HG02610 (cell line): Measurements from ENCODE around the gene DNAH7.

Experiments
- ATAC-seq: cut with Tn5 transposase; IDR thresholded peaks from one replicate; pipeline ENCODE4 v1.9.1; 2021; ENCODE audit warnings: mild to moderate bottlenecking, moderate library complexity; ENCODE audit not compliant: unreplicated experiment

The DNAH7 gene

DNA sequence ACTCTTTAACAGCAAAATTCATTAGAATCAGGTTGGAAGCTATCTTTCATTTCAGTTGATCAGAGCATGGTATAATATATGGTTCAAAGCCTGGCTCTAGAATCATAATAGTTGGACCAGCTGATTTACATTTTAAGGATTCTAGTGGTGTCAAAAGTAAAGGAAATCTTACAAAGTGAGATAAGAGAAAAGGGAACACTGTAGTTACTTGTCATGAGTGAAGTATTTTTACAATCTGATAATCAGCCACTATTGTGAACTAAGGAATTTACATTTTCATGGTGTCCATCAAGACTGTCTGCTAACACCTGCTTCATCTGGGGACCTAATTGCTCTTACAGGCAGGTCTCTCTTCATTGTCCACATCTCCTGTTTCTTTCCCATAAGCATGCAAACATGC, 250.5 kb downstream of the DNAH7 start:
- ATAC-seq, result no peak

DNA sequence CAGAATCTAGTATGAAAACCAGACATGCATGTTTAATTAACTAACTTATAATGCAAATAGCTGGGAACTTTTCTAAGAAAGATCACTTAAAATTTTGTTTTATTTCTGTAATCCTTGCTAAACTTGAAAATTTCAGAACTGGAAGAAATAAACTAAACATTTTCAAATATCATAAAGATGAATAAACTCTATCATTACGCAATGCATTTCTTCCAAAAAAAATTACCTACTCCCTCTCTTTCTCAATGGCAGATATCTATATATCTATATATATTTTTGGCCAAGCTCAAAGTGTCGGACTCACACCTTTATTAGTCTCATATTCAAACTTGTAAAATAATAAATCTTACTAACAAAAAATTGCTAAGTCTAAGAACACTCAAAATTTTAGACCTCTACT, 253.6 kb downstream of the DNAH7 start:
- ATAC-seq, result no peak

DNA sequence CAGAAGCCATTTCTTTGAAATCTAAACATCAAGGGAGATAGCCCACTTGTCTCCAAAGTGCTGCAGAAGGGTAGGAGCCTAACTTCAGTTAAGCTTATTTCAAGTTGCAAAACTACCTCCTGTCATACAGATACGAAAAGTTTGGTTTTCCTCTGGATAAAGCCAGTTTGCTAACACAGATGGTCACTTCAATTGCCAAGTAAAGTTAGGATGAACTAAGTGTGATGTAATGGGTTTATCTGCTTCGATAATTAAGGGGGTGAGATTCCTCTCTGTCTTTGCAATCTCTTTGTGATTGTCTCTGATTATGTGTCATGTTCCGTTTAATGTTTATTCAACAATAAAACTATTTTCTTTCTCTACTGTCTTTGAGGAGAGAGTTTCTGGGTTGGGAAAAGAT, 255.2 kb downstream of the DNAH7 start:
- ATAC-seq, result no peak

DNA sequence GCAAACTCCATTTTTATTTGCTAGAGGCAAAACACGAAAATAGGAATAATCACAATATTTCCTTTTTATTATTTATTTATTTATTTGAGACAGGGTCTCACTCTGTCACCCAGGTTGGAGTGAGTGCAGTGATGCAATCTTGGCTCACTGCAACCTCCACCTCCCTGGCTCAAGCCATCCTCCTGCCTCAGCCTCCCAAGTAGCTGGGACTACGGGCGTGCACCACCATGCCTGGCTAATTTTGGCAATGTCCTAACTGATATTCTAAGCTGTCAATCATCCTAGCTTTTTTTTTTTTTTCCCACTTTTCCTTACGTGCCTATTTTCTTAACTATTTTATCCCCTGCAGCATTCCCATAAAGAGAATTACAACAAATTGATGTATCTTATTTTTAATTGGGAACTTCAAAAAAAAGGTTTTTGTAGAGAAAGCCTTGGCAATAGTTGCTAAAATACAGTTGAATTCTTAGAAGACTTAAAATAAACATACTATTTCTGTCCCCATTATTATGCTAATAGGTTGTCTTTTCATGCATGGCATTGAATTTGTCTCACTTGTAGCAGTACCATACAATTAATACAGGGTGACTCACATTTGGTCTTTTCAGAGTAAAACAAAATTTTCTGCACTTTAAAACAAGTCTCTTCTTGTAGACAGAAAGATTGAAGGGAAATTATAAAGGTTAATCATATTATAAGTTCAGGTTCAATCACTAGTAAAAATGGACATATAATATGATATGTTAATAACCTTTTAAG, 258.1 kb downstream of the DNAH7 start:
- no peak for ATAC-seq

DNA sequence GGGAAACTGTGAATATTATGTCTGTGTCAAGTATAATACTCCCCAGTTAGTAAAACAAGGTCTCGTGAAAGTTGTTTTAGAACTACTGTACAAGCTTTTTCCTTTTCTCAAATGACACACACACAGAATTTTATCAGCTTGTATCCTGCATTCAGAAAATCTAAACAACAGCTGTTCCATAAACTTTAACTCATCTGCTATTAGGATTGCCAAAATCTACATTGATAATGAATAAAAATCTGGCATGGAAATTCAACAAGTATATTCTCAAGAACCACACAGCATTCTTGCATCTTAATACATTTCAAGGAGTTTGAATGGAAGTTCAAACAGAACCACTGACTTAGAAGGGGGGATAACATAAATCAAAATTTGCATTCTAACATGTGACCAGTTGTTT, 260.4 kb downstream of the DNAH7 start:
- ATAC-seq, result no peak

DNA sequence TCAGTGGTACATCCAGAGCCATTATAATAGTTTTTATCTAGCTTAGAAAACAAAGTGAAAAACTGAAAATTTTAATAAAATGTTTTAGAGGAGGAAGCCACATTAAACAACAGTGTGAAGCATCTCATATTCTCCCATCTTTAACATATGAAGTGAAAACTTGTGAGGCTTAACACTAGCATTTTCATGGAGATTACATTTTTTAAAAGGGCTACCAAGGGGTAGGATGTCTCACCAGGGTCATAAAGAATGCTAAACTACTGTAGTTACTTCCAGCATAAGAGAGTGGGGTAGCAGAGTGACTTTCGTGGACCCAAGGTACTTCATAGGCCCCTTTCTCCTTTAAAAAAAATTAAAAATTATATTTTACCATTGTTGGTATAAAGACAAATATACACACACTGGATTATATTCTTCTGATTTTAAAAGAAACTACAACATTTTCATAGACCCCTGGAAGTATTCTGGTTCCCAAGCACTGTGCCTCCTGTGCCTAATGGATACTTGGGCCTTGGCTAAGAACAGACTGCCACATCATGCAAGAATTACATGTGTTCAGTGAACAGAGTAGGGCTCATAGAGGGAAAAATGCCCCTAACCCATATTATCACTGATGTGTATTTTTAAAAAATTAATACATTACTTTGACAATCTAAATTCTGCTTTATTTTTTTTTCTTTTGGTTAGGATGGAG, 263.2 kb downstream of the DNAH7 start:
- no peak for ATAC-seq

DNA sequence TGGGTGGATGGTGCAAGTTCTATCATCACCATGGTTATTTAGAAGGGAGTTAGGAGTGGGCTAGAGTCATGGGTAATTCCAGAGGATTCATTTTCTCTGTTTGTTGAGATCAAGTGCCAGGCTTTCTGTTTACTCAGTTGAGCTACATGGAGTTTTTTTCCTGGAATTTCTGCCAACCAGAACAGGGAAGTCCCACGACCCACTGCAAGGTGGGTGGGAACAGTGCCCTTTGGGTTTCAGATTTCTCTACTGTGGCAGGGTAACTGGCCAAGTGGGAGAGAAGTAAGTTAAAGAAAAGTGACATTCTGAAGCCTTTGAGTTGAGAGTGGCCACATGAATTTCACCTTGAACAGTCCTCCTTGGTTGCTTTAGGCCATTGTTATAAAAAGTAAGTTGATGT, 272.8 kb downstream of the DNAH7 start:
- no peak for ATAC-seq

DNA sequence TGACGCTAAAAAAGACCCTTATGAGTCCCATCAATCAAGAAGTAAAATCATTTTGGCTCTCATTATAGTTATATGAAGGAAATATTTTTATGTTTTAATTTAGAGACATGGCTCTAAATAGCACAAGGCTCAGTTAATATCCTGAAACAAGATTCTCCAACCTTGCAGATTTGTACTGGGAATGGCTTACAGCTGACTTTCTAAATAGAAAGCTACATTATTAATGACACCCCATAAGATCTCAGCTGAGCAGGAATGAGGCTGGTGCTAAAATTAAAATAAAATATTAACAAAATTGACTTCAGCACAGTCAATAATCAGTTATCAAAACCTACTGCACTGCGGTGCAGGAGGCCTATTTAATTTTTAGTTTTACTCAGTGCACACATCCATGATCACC, 274.8 kb downstream of the DNAH7 start:
- ATAC-seq, result no peak

DNA sequence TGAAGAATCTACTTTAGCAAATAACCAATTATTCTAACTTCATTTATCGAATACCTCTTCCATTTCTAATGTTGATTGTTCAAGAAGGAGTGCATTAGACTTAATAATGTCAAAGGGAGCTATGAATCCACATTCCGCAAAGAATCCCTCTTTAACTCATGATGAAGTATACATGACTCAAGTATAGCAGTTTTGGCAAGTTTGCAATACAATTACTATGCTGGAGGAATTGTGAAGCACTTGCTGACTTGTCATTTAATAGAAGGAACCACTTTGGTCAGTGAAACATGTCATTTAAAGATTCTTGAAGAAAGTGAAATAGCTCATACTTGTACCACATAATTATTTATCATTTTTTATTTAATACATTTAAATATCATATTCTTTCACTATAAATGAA, 286.5 kb downstream of the DNAH7 start:
- no peak for ATAC-seq

DNA sequence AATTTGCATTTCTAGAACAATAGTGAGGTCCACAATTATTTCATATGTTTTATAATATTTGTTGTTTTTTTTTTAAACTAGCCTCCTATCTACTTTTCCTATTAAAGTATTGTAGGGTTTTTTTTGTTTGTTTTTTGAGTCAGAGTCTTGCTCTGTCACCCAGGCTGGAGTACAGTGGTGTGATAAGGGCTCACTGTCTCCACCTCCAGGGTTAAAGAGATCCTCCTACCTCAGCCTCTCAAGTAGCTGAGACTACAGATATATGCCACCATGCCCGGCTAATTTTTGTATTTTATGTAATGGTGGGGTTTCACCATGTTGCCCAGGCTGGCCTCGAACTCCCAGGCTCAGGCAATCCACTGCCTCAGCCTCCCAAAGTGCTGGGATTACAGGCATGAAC, 289.1 kb downstream of the DNAH7 start:
- no peak for ATAC-seq

DNA sequence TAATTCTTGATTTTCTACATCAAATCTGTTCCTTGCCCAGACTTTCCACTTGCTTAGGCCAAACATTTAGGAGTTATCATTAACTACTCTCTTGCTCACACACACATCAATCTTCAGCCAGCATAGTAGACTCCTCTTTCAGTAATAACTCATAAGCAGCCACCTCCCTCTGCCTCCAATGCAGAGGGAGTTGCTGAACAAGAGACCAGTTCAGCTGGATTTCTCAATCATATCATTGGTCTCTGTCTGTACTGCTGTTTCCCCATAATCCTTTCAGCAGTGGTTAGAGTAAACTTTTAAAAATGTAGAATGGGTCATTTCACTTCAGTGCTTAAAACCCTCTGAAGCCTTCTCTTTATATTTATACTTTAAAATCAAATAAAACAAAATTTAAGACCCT, 298.7 kb downstream of the DNAH7 start:
- no peak for ATAC-seq

DNA sequence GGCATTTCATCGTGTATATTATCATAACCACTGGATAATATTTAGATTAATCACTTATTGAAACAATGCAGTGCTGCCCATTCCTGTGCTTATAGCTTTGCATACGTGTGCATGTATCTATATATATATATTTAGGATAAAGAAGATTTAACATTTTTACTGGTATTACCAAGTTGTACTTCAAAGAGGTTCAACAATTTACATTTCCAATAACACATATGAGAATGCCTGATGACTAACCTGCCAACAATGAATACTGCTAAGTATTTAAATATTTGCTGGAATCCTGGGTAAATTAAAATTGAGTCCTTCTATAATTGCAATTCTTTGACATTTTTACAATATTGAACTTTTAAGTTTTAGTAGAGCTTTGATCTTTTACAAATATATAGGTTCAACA, 300.2 kb downstream of the DNAH7 start:
- ATAC-seq, result no peak

DNA sequence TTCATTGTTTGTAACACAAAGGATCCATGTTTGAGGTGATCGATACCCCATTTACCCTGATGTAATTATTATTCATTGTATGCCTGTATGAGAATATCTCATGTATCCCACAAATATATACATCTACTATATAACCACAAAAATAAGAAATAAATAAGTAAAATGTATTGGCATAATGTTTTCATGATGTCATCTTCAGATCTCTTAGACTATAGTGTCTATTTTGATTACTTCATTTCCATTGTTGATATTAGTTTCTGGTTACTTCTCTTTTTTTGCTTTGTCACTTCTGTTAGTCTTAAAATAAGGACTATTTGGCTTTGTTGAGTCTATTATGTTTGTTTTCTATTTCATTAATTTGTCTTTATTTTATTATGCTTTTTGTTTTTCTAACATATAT, 301.9 kb downstream of the DNAH7 start:
- ATAC-seq, result no peak

DNA sequence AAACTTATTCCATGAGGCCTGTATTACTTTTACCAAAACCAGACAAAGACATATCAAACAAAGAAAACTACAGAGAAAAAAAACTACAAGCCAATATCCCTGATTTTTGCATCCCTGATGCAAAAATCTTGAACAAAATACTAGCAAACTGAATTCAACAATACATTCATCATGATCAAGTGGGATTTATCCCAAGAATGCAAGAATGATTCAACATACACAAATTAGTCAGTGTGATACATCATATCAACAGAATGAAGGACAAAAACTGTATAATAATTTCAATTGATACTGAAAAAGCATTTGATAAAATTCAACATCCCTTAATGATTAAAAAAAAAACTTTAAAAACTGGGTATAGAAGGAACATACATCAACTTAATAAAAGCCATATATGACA, 304.8 kb downstream of the DNAH7 start:
- ATAC-seq, result no peak

DNA sequence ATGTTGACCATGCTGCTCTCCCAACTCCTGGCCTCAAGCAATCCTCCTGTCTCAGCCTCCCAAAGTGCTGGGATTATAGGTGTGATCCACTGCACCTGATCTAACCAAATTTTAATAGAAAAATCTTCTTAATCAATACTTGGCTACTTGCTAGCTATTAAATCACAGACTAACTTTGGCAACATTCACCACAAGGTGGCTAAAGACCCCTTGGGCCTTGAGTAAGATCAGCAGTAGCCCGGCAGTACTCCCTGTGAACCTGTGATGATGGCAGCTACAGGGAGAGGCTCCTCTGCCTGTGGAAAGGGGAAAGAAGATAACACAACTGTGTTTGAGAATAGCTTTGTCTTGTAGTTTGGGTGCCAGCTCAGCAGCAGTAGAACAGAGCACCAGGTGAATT, 308.8 kb downstream of the DNAH7 start:
- ATAC-seq, result no peak

DNA sequence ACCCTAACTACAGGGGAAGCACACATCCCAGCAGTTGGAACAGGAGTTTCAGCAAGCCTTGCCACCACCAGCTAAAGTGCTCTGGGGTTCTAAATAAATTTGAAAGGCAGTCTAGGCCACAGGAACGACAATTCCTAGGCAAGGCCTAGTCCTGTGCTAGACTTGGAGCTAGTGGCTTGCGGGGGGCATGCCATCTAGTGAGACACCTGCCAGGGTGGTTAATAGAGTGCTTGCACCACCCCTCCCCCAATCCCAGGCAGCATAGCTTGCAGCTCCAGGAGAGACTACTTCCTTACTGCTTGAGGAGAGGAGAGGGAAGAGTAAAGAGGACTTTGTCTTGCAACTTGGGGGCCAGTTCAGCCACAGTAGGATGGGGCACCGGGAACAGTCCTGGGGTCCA, 309.8 kb downstream of the DNAH7 start:
- no peak for ATAC-seq

DNA sequence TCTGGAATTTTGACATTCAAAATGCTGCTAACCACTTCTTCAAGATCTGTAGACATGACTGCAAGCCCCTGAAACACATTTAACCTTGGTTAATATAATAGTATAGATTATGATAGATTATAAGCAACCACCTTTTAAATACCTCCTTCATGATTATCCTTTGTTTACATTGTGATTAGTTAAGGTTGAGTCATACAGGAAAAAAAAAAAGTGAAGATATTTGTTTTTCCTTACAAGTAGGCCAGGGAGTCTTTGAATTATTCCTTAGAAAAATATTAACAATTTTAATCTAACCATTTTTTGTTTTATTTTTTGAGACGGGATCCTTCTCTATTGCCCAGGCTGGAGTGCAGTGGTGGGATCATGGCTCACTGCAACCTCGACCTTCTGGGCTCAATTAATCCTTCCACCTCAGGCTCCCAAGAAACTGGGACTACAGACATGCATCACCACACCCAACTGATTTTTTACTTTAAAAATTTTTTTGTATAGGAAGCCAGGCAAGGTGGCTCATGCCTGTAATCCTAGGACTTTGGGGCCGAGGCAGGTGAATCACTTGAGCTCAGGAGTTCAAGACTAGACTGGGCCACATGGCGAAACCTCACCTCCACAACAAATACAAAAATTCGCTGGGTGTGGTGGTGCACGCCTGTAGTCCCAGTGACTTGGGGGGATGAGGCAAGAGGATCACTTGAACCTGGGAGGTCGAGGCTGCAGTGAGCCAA, 312.3 kb downstream of the DNAH7 start:
- no peak for ATAC-seq

DNA sequence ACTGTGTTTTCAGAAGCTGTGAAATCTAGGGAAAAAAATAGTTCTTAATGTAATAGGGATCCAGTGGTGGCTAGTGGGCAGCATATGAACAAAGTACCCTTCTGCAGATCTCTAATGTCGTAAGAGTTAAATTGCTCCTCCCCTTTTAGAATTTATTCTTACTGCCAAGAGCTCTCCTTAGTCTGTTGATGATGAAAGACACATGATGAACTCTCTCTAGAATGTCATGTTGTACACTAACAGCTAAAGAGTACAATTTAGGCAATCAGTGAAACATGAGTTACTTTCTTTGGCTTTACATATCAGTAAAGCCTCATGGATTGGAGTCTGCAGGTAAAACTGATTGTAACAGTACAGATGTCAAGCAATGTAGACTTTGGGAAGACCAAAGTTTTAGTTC, 327.4 kb downstream of the DNAH7 start:
- ATAC-seq, result no peak

DNA sequence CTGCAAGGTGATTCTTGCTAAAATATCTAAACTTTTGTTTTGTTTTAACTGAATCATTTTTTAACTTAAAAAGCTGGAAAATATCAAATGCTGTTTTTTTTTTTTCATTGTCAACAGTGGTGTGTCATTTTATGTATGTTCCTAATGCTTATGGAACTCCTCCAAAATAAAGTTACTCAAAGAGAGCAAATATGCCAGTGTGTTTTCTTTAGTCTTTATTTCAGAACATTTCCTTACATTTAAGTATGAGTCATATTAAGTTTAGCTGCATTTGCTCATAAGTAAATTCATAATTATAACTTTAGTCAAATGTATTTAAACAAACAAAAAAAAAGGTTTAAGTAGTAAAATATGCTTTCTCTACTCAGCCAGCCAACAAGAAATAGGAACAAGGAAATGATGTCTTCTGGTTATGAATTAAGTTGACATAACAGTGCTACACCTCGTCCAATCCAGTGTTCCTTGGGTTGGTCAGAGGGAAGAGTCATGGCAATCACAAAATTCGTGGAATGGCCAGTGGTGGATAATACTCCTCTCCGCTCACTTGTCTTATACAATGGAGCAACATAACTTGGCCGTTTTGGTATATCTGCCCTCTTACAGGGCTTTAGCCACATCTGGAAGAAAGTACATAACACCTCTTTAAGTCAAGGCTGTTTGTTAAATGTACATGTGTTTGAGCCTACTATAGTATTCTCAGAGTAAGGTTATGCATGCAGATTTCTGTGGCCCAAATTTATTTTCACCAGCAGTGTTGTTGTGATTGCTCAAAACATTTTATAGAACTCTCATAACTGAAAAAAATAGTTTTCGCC, 330.9 kb downstream of the DNAH7 start:
- no peak for ATAC-seq

DNA sequence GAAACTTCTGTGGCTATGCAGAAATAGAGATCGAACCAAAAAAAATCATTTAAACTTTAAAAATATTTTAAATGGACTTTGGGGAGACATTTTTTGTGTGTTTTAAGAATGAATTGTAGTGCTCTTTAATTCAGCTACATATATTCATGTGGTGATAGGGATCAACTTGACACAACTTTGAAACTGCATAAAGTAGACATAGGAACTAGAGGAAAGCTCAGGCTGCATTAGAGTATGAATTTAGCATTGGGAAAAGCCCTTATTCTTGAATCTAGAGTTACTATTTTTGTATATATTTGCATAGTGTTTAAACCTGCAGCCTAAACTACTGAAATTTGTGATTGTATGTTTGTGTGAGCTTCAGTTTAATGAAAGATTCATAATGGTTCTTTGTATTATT, 333.3 kb downstream of the DNAH7 start:
- no peak for ATAC-seq

DNA sequence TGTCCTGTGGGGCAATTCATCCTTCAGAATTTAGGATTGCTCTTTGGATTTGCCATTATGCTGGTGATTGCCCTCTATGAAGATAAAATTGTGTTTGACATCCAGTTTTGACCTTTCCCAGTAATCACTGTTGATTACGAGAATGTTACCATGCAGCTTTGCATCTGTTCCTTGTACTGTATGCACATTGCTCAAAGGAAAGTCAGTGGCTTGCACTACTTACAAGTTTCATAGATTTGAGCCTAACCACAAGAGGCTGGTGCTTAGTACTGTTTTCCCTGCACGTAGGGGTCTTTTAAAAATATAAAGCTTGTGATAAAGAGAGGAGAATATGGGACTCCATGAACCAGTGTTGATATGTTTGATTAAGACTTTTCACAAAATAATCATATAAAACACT, 333.7 kb downstream of the DNAH7 start:
- no peak for ATAC-seq
